Measurements from ENCODE around the gene TTL. TPM values are rescaled to one million over a fixed set of nuclear protein-coding genes. Genes with fewer than 3 reads are reported as not detected.

TTL gene
- total RNA-seq, 2 donors from 2014 or later, result 7.8 to 18.1 TPM

- intact Hi-C loops (cut with DNase I), result no loop called here
- Histone ChIP-seq H3K27me3 (no peaks in the 10 kb centered on the region), H3K27ac (peak overlapping the region; percentile 66 to 90 (median 80)), H3K4me3 (no peak overlapping the region), H3K4me1 (peaks cover 52% of the 10 kb centered on the region), H3K36me3 (replicated peaks in 1 of 2; ENCODE audit: insufficient read depth in 1 of 2, low read depth in 2 of 2) (no peaks in the 10 kb centered on the region), H3K9me3 (no peaks in the 10 kb centered on the region)
- peak; percentile 61 for ATAC-seq
- WGBS, 2 donors, result 20 to 31% methylated on average over 4 to 6 of the region's 6 CpGs
- peak; percentile 93 to 96 (median 96) for DNase-seq
- TF ChIP-seq CTCF (IDR thresholded peaks at IDR 0.05), result no peak
- TF ChIP-seq POLR2A (IDR thresholded peaks at IDR 0.05), result peak in 2 of 3 donors; percentile 31 to 58
These were observed 106.7 kb downstream of the TTL start for GRCh38 chr2:112588611-112589045.

Small RNA genes lying within 50 kb of the gene (small RNA-seq; reads per million reads assigned to genes)
- not detected for gene RF00019

Other genes starting within 250 kb of the TTL start
- gene ZC3H8, start 227.1 kb upstream of the TTL start, total RNA-seq, result 10 to 100 TPM; 14.3 to 45.8 TPM
- gene ZC3H6, start 206.6 kb upstream of the TTL start, total RNA-seq, result 1 to 10 TPM; 4.0 to 7.0 TPM
- gene RGPD8, start 48.5 kb upstream of the TTL start, total RNA-seq, result 10 to 100 TPM; 19.7 to 22.7 TPM
- gene POLR1B, start 60.3 kb downstream of the TTL start, total RNA-seq, result 10 to 100 TPM; 10.6 to 31.6 TPM
- gene CHCHD5, start 102.5 kb downstream of the TTL start, total RNA-seq, result 10 to 100 TPM; 16.8 to 23.6 TPM
- gene SLC20A1, start 163.8 kb downstream of the TTL start, total RNA-seq, result 10 to 100 TPM; 20.5 to 50.1 TPM
- gene NT5DC4, start 238.9 kb downstream of the TTL start, total RNA-seq, result not detected